ENCODE measurements around the gene PPIF.

The PPIF gene

DNA sequence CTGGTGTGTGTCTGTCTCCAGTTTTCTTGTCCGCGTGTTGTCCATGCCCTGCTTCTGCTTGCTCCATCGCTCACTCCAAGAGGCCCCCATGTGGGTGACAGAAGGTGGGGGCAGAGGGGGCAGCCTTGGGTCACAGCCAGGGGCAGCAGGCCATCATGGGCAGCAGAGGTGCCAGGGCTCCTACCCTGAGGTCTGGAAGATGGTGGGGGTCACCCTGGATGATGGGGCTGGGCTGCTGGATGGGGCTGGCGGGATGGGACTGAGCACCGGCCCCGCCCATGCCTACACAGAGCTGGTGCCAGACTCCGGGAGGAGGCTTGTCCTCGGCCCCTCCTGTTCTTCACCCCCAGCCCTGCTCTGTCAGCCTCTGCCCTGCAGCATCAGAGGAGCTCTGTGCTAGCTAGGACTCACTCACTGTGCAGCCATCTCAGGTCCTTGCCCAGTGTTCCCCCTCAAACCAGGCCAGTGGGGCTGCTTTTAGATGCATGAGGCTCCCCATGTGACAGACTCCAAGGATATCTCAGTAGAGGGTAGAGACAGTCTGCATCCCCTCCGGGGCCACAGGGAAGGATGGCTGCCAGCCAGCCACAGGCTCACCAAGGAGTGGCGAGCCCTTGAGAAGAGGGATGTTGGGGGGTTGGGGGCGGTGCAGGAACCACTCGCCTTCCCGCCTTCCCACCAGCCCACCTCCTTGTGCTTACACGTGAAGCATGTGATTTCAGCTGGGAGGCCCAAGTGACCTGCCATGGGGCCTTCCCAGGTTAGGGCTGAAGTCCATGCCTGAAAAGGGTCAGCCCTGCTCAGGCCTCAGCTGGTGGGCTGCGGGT, 35.5 kb upstream of the PPIF start:
- H3K9ac ChIP-seq, result no peak overlapping the region
- no peak overlapping the region for H3K4me3 ChIP-seq
- H3K4me1 ChIP-seq, result peaks cover 50 to 72% (median 62%) of the 10 kb centered on the region in 10 experiments
- peaks cover 55 to 100% (median 99%) of the 10 kb centered on the region in 11 experiments for H4K20me1 ChIP-seq
- H3K27me3 ChIP-seq, result no peaks in the 10 kb centered on the region
- no peak overlapping the region for H3K4me2 ChIP-seq
- H3K9me3 ChIP-seq (replicated peaks in 1 of 11), result no peaks in the 10 kb centered on the region
- peaks cover 81 to 92% (median 89%) of the 10 kb centered on the region in 11 experiments for H3K36me3 ChIP-seq
- H3K27ac ChIP-seq, result peak overlapping the region in 1 of 11 experiments; percentile 31; a peak in 1 of 22 replicates
- no peak for TF ChIP-seq Cebpa-rat (IDR thresholded peaks at IDR 0.05)

DNA sequence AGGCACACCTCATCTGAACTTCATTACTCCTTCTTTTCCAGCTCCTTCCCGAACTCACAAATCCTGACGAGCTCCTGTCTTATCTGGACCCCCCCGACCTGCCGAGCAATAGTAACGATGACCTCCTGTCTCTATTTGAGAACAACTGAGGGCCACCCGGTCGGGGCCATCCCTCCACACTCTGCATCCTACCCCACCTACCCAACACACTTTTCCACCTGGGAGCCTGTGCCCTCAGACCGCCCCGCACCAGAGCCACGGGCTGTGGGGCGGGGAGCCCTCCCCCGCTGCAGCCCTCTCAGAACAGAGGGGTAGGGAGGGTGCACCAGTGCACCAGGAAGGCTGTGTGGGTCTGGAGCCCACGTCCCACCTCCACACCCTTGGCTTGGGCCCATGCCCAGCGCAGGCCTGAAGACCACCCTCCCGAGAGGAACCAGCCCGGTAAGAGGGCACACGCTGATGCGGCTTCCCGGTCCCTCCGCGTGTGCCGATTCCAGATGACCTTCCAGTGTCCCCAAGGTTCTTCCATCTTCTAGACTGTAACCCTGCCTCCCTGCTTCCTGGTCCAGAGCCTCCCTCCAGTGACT, 34.6 kb upstream of the PPIF start:
- H4K20me1 ChIP-seq, result peaks cover 63 to 99% (median 98%) of the 10 kb centered on the region in 11 experiments
- H3K27ac ChIP-seq, result no peak overlapping the region; a peak in 1 of 22 replicates
- no peak overlapping the region for H3K4me2 ChIP-seq
- peaks cover 59 to 76% (median 69%) of the 10 kb centered on the region in 10 experiments for H3K4me1 ChIP-seq
- no peak overlapping the region for H3K9ac ChIP-seq
- H3K36me3 ChIP-seq, result peaks cover 72 to 83% (median 80%) of the 10 kb centered on the region in 11 experiments
- TF ChIP-seq Cebpa-rat (IDR thresholded peaks at IDR 0.05), result no peak
- no peaks in the 10 kb centered on the region for H3K9me3 ChIP-seq (replicated peaks in 1 of 11)
- H3K27me3 ChIP-seq, result no peaks in the 10 kb centered on the region
- H3K4me3 ChIP-seq, result no peak overlapping the region

- H3K27me3 ChIP-seq, result no peaks in the 10 kb centered on the region
- no peaks in the 10 kb centered on the region for H3K9me3 ChIP-seq (replicated peaks in 1 of 11)
- no peak overlapping the region for H3K4me3 ChIP-seq
- H3K27ac ChIP-seq, result peak overlapping the region in 2 of 11 experiments; percentile 19 to 42; a peak in 2 of 22 replicates
- peaks cover 63 to 76% (median 71%) of the 10 kb centered on the region in 10 experiments for H3K4me1 ChIP-seq
- peaks cover 66 to 77% (median 73%) of the 10 kb centered on the region in 11 experiments for H3K36me3 ChIP-seq
- H4K20me1 ChIP-seq, result peaks cover 61 to 98% (median 92%) of the 10 kb centered on the region in 11 experiments
- H3K9ac ChIP-seq, result 0 out of 22 replicates have a peak overlapping the region, but pooled peaks of 1 of the 11 experiments have one; percentile 5
- peak overlapping the region in 1 of 11 experiments; percentile 2; a peak in 1 of 22 replicates for H3K4me2 ChIP-seq
- TF ChIP-seq Cebpa-rat (IDR thresholded peaks at IDR 0.05), result no peak
Measured at GRCh38 chr10:79313320-79313719, 33.9 kb upstream of the PPIF start.

- Histone ChIP-seq H3K4me3 (no peak overlapping the region), H3K27me3 (peaks cover 0 to 5% (median 0%) of the 10 kb centered on the region in 11 experiments; a peak in 2 of 22 replicates), H3K36me3 (peaks cover 60 to 70% (median 67%) of the 10 kb centered on the region in 11 experiments), H3K9ac (0 out of 22 replicates have a peak overlapping the region, but pooled peaks of 1 of the 11 experiments have one; percentile 5), H4K20me1 (peaks cover 57 to 93% (median 86%) of the 10 kb centered on the region in 11 experiments), H3K4me2 (peak overlapping the region in 1 of 11 experiments; percentile 5; a peak in 3 of 22 replicates), H3K27ac (peak overlapping the region in 3 of 11 experiments; percentile 4 to 42 (median 19); a peak in 4 of 22 replicates), H3K9me3 (replicated peaks in 1 of 11) (peaks cover 0 to 4% (median 0%) of the 10 kb centered on the region in 11 experiments; a peak in 1 of 22 replicates), H3K4me1 (peaks cover 63 to 76% (median 72%) of the 10 kb centered on the region in 10 experiments)
- TF ChIP-seq Cebpa-rat (IDR thresholded peaks at IDR 0.05), result no peak
Measured at GRCh38 chr10:79313911-79314439, 33.3 kb upstream of the PPIF start.

DNA sequence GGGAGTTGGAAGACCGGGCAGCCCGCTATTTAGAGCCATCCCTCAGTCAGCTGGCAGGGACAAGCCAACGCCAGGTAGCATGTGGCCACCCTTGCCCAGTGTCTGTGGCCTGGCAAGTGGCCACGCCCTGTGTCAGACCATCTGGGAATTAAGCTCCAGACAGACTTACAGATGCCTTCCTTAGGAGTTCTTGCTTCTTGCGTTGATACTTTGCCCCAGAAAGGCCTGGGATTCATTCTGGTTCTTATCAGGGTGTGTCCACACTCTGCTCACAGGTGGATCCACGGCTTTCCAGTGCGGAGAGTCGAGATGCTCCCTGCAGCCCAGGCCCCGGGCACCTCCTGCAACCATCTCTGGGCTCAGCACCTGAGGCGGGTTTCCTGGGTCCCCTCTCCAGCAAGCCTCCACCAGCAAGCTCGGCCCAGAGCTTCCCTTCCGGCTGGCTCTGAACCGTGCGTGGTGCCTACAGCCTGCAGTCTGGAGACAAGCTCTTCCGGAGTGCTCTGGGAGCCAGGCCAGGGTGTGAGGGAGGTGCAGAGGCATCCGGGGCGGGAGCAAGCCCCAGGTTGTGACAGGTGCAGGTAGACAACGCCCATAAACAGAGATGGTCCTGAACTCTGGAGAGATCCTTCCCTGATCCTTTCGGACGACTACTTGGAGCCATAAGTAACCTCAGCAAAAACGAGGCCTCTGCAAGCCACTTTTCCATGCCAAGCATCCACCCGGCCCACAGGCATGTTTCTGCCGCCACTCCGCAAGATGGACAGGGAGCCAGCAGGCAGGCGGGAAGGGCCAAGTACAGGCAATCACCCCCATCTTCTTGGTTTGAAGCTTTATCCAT, 32.3 kb upstream of the PPIF start:
- H3K36me3 ChIP-seq, result peaks cover 49 to 60% (median 57%) of the 10 kb centered on the region in 11 experiments

GRCh38 chr10:79315602-79315920, 31.7 kb upstream of the PPIF start:
- Histone ChIP-seq H3K4me1 (peaks cover 69 to 87% (median 78%) of the 10 kb centered on the region in 10 experiments), H3K9ac (peak overlapping the region in 1 of 11 experiments; percentile 31; a peak in 1 of 22 replicates), H3K36me3 (peaks cover 44 to 54% (median 51%) of the 10 kb centered on the region in 11 experiments), H3K9me3 (replicated peaks in 1 of 11) (peaks cover 0 to 6% (median 0%) of the 10 kb centered on the region in 11 experiments; a peak in 1 of 22 replicates), H3K27ac (peak overlapping the region in 3 of 11 experiments; percentile 3 to 86 (median 76); a peak in 2 of 22 replicates), H3K4me2 (peak overlapping the region in 10 of 11 experiments; percentile 2 to 98 (median 88); a peak in 16 of 22 replicates), H4K20me1 (peaks cover 57 to 77% (median 70%) of the 10 kb centered on the region in 11 experiments), H3K27me3 (peaks cover 0 to 6% (median 0%) of the 10 kb centered on the region in 11 experiments; a peak in 3 of 22 replicates), H3K4me3 (no peak overlapping the region)
- TF ChIP-seq Cebpa-rat (IDR thresholded peaks at IDR 0.05), result no peak

More for the DNA sequence above, 32.3 kb upstream of the PPIF start:
- TF ChIP-seq Cebpa-rat (IDR thresholded peaks at IDR 0.05), result no peak
- Histone ChIP-seq H3K4me2 (peak overlapping the region in 10 of 11 experiments; percentile 2 to 98 (median 88); a peak in 12 of 22 replicates), H3K9me3 (replicated peaks in 1 of 11) (peaks cover 0 to 6% (median 0%) of the 10 kb centered on the region in 11 experiments; a peak in 1 of 22 replicates), H3K4me3 (no peak overlapping the region), H3K4me1 (peaks cover 64 to 81% (median 73%) of the 10 kb centered on the region in 10 experiments), H4K20me1 (peaks cover 57 to 83% (median 75%) of the 10 kb centered on the region in 11 experiments), H3K27me3 (peaks cover 0 to 6% (median 0%) of the 10 kb centered on the region in 11 experiments; a peak in 3 of 22 replicates), H3K27ac (peak overlapping the region in 2 of 11 experiments; percentile 5 to 86; a peak in 3 of 22 replicates), H3K9ac (0 out of 22 replicates have a peak overlapping the region, but pooled peaks of 1 of the 11 experiments have one; percentile 7)

- H3K4me3 ChIP-seq, result peak overlapping the region in 4 of 10 experiments; percentile 1 to 33 (median 20); a peak in 4 of 20 replicates
- H3K27ac ChIP-seq, result peak overlapping the region in 7 of 11 experiments; percentile 31 to 86 (median 73); a peak in 14 of 22 replicates
- peaks cover 52 to 65% (median 58%) of the 10 kb centered on the region in 11 experiments for H4K20me1 ChIP-seq
- peaks cover 82 to 98% (median 90%) of the 10 kb centered on the region in 10 experiments for H3K4me1 ChIP-seq
- H3K9me3 ChIP-seq (replicated peaks in 1 of 11), result peaks cover 0 to 6% (median 0%) of the 10 kb centered on the region in 11 experiments; a peak in 1 of 22 replicates
- peak in 1 of 11 experiments; percentile 67; a peak in 2 of 22 replicates for TF ChIP-seq Cebpa-rat (IDR thresholded peaks at IDR 0.05)
- peaks cover 33 to 42% (median 39%) of the 10 kb centered on the region in 11 experiments for H3K36me3 ChIP-seq
- peaks cover 0 to 6% (median 0%) of the 10 kb centered on the region in 11 experiments; a peak in 3 of 22 replicates for H3K27me3 ChIP-seq
- peak overlapping the region in 10 of 11 experiments; percentile 10 to 76 (median 44); a peak in 16 of 22 replicates for H3K9ac ChIP-seq
- H3K4me2 ChIP-seq, result peak overlapping the region; percentile 77 to 98 (median 89)
Measured at GRCh38 chr10:79316671-79317431, 30.4 kb upstream of the PPIF start.

Measured in BLaER1 treated with 17β-estradiol and CSF1 and Interleukin-3, amounts not matched to agents 10 nM and 100 nM (cell line).